Measurements from ENCODE around the gene POGLUT2.

The POGLUT2 gene

GRCh38 chr13:102830646-102831045 lies 31.9 kb upstream of the POGLUT2 start:
- H3K27ac ChIP-seq (replicated peaks), result no peak overlapping the region
- no peaks in the 10 kb centered on the region for H3K27me3 ChIP-seq (ENCODE audit: insufficient read depth, poor library complexity, severe bottlenecking)
- H3K4me3 ChIP-seq (replicated peaks; ENCODE audit: insufficient read depth, low read length), result no peak overlapping the region
- no peak for DNase-seq (ENCODE audit: low read depth in 1 of 2, low spot score in 1 of 2)
- TF ChIP-seq POLR2AphosphoS5 (IDR thresholded peaks at IDR 0.05; ENCODE audit: low read depth) (no peak), CTCF (IDR thresholded peaks at IDR 0.05; ENCODE audit: insufficient read depth, low read length) (no peak), GABPA (IDR thresholded peaks at IDR 0.05; ENCODE audit: low read depth) (no peak), SPI1 (IDR thresholded peaks at IDR 0.05; ENCODE audit: borderline replicate concordance, low read depth) (no peak)
- TF ChIP-seq, protein P1, sequence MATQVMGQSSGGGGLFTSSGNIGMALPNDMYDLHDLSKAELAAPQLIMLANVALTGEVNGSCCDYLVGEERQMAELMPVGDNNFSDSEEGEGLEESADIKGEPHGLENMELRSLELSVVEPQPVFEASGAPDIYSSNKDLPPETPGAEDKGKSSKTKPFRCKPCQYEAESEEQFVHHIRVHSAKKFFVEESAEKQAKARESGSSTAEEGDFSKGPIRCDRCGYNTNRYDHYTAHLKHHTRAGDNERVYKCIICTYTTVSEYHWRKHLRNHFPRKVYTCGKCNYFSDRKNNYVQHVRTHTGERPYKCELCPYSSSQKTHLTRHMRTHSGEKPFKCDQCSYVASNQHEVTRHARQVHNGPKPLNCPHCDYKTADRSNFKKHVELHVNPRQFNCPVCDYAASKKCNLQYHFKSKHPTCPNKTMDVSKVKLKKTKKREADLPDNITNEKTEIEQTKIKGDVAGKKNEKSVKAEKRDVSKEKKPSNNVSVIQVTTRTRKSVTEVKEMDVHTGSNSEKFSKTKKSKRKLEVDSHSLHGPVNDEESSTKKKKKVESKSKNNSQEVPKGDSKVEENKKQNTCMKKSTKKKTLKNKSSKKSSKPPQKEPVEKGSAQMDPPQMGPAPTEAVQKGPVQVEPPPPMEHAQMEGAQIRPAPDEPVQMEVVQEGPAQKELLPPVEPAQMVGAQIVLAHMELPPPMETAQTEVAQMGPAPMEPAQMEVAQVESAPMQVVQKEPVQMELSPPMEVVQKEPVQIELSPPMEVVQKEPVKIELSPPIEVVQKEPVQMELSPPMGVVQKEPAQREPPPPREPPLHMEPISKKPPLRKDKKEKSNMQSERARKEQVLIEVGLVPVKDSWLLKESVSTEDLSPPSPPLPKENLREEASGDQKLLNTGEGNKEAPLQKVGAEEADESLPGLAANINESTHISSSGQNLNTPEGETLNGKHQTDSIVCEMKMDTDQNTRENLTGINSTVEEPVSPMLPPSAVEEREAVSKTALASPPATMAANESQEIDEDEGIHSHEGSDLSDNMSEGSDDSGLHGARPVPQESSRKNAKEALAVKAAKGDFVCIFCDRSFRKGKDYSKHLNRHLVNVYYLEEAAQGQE (IDR thresholded peaks at IDR 0.05; ENCODE audit: insufficient replicate concordance, low read depth), result no peak

- Histone ChIP-seq H3K27me3 (ENCODE audit: insufficient read depth, poor library complexity, severe bottlenecking) (no peaks in the 10 kb centered on the region), H3K27ac (replicated peaks) (no peak overlapping the region), H3K4me3 (replicated peaks; ENCODE audit: insufficient read depth, low read length) (no peak overlapping the region)
- DNase-seq (ENCODE audit: low read depth in 1 of 2, low spot score in 1 of 2), result no peak
- TF ChIP-seq, protein P1 (IDR thresholded peaks at IDR 0.05; ENCODE audit: insufficient replicate concordance, low read depth), result no peak
- no peak for TF ChIP-seq SPI1 (IDR thresholded peaks at IDR 0.05; ENCODE audit: borderline replicate concordance, low read depth)
- no peak for TF ChIP-seq CTCF (IDR thresholded peaks at IDR 0.05; ENCODE audit: insufficient read depth, low read length)
- no peak for TF ChIP-seq POLR2AphosphoS5 (IDR thresholded peaks at IDR 0.05; ENCODE audit: low read depth)
- TF ChIP-seq GABPA (IDR thresholded peaks at IDR 0.05; ENCODE audit: low read depth), result no peak
Measured at GRCh38 chr13:102825921-102826706, 27.3 kb upstream of the POGLUT2 start.

DNA sequence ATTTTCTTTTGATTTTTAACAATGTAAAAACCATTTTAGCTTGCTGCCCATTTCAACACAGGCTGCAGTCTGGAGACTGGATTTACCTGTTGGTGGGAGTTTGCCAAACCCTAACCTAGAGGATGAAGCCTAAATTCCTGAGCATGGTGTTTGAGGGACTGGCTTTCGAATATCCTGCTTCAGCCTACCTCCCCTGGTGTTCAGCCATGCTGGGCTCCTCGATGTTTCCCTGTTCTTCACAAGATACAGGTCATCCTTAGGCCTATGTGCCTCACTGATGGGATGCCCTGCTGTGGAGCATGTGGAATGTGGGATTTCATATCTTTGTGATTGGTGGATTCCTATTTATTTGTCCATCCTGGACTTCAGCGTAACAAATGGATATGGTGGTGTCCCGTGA lies 26.6 kb upstream of the POGLUT2 start:
- Histone ChIP-seq H3K27ac (replicated peaks) (no peak overlapping the region), H3K27me3 (ENCODE audit: insufficient read depth, poor library complexity, severe bottlenecking) (no peaks in the 10 kb centered on the region), H3K4me3 (replicated peaks; ENCODE audit: insufficient read depth, low read length) (no peak overlapping the region)
- TF ChIP-seq GABPA (IDR thresholded peaks at IDR 0.05; ENCODE audit: low read depth) (no peak), CTCF (IDR thresholded peaks at IDR 0.05; ENCODE audit: insufficient read depth, low read length) (no peak), SPI1 (IDR thresholded peaks at IDR 0.05; ENCODE audit: borderline replicate concordance, low read depth) (no peak), POLR2AphosphoS5 (IDR thresholded peaks at IDR 0.05; ENCODE audit: low read depth) (no peak)
- TF ChIP-seq, protein P1 (IDR thresholded peaks at IDR 0.05; ENCODE audit: insufficient replicate concordance, low read depth), result no peak
- DNase-seq (ENCODE audit: low read depth in 1 of 2, low spot score in 1 of 2), result no peak
